HepG2 (cell line): ENCODE measurements around the gene ABAT. TPM values are rescaled to one million over a fixed set of nuclear protein-coding genes. Genes with fewer than 3 reads are reported as not detected.

Source experiments
- ADNP ChIP-seq: sonication (generic); formaldehyde crosslinking; IDR thresholded peaks from 2 replicates; pipeline ENCODE4 v1.4.0; 2020; ENCODE audit warnings: missing genetic modification reagents
- CEBPG ChIP-seq: IDR thresholded peaks from 2 replicates; pipeline ENCODE4 v1.6.1; 2016
- NCOA5 ChIP-seq: sonication (generic); formaldehyde crosslinking; IDR thresholded peaks from 2 replicates; pipeline ENCODE4 v1.4.0; 2020; ENCODE audit warnings: missing genetic modification reagents
- PHF5A ChIP-seq: IDR thresholded peaks from one replicate; pipeline ENCODE4 v1.6.1; 2018; ENCODE audit warnings: low read depth, missing genetic modification reagents; ENCODE audit not compliant: unreplicated experiment
- PRMT3 ChIP-seq: sonication (generic); formaldehyde crosslinking; IDR thresholded peaks from 2 replicates; pipeline ENCODE4 v1.8.1; 2022; ENCODE audit warnings: low read depth, mild to moderate bottlenecking, moderate library complexity, missing genetic modification reagents, borderline replicate concordance
- ZNF224 ChIP-seq: sonication (generic); formaldehyde crosslinking; IDR thresholded peaks from 2 replicates; pipeline ENCODE4 v1.5.0; 2020; ENCODE audit warnings: mild to moderate bottlenecking, missing genetic modification reagents
- ZNF3 ChIP-seq: IDR thresholded peaks from 2 replicates; pipeline ENCODE4 v1.7.0; 2017; ENCODE audit warnings: inconsistent platforms
- polyA plus RNA-seq, 8 experiments: library from polyadenylated mRNA; depleted of rRNA in 3 of 8; stranded (reverse) in 7 of 8; unstranded in 1 of 8; fragments of >200 nt; fragmentation: Illumina TruSeq in 4 of 8; extraction: Trizol in 4 of 8; gene quantifications; 2 replicates each; pipeline versions ENCODE4 v1.2.1 to v1.2.3, GENCODE V29; 2011 to 2016; ENCODE audit warnings: low read depth in 4 of 8, missing spikeins in 1 of 8, mixed read lengths in 1 of 8; ENCODE audit not compliant: insufficient read depth in 1 of 8
- total RNA-seq, 5 experiments: library from RNA; depleted of rRNA; stranded (reverse); fragments of >200 nt; fragmentation: Illumina TruSeq; extraction: Trizol; gene quantifications; 2 replicates each; pipeline ENCODE4 v1.2.3, GENCODE V29; 2016; ENCODE audit warnings: low read depth in 1 of 5
- TF ChIP-seq, protein P1 (sequence below): sonication (generic); formaldehyde crosslinking; IDR thresholded peaks from 2 replicates; pipeline ENCODE4 v1.8.0; 2022; ENCODE audit warnings: missing genetic modification reagents, mild to moderate bottlenecking, inconsistent platforms, borderline replicate concordance
- TF ChIP-seq, protein P2 (sequence below): sonication (generic); formaldehyde crosslinking; IDR thresholded peaks from 2 replicates; pipeline ENCODE4 v1.4.0; 2020; ENCODE audit warnings: mild to moderate bottlenecking, missing genetic modification reagents
- TF ChIP-seq, protein P3 (sequence below): sonication (generic); formaldehyde crosslinking; IDR thresholded peaks from 2 replicates; pipeline ENCODE4 v1.4.0; 2020; ENCODE audit warnings: mild to moderate bottlenecking, missing genetic modification reagents
- TF ChIP-seq, protein P4 (sequence below): sonication (generic); formaldehyde crosslinking; IDR thresholded peaks from one replicate; pipeline ENCODE4 v1.5.1; 2020; ENCODE audit warnings: mild to moderate bottlenecking, missing genetic modification reagents; ENCODE audit errors: not compliant biosample characterization
- TF ChIP-seq, protein P5 (sequence below): sonication (generic); formaldehyde crosslinking; IDR thresholded peaks from 2 replicates; pipeline ENCODE4 v1.5.0; 2020; ENCODE audit warnings: missing genetic modification reagents, mild to moderate bottlenecking, borderline replicate concordance

The ABAT gene
- total and polyA plus RNA-seq, 2 of the 13 experiments (the other 11 are each of a cell fraction or from before 2014, with no cell fraction given) = 47.6 to 97.3 TPM

DNA sequence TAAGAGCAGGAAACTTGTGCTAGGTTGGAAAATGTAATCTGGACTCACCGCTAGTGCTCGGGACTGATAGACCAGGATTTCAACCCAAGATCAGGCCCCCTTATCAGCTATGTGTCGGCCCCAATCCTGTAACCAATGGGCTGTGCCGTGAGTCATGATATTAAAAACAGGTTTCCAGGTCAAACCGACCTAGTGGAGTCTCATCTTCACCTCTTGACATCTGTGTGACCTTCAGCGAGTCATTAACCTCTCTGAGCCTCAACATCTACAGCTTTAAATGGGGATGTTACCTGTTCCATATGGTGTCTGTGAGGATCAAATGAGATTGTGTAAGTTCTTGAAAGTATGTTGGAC lies 123.7 kb downstream of the ABAT start (continued):
- TF ChIP-seq, protein P1, sequence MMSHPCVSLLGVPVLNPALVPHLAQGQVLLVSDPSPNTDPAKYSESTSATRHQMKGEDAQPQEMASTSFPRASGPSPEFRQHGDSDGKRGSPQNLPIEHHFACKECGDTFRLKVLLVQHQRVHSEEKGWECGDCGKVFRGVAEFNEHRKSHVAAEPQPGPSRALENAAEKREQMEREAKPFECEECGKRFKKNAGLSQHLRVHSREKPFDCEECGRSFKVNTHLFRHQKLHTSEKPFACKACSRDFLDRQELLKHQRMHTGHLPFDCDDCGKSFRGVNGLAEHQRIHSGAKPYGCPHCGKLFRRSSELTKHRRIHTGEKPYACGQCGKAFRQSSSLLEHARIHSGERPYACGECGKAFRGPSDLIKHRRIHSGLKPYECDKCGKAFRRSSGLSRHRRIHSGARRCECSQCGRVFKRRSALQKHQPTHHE (CRISPR knock-in tag) = 0 out of 2 replicates have a peak, but pooled peaks have one; percentile 14
- TF ChIP-seq, protein P2, sequence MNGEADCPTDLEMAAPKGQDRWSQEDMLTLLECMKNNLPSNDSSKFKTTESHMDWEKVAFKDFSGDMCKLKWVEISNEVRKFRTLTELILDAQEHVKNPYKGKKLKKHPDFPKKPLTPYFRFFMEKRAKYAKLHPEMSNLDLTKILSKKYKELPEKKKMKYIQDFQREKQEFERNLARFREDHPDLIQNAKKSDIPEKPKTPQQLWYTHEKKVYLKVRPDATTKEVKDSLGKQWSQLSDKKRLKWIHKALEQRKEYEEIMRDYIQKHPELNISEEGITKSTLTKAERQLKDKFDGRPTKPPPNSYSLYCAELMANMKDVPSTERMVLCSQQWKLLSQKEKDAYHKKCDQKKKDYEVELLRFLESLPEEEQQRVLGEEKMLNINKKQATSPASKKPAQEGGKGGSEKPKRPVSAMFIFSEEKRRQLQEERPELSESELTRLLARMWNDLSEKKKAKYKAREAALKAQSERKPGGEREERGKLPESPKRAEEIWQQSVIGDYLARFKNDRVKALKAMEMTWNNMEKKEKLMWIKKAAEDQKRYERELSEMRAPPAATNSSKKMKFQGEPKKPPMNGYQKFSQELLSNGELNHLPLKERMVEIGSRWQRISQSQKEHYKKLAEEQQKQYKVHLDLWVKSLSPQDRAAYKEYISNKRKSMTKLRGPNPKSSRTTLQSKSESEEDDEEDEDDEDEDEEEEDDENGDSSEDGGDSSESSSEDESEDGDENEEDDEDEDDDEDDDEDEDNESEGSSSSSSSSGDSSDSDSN (CRISPR knock-in tag) = peak; percentile 31; the same call in 1 of the 2 replicates
- TF ChIP-seq ZNF3 (no peak; the same call in 1 of the 2 replicates), CEBPG (CRISPR knock-in tag) (peak; percentile 18; the same call in 1 of the 2 replicates), NCOA5 (CRISPR knock-in tag) (no peak), ZNF224 (CRISPR knock-in tag) (0 out of 2 replicates have a peak, but pooled peaks have one; percentile 17), PHF5A (CRISPR knock-in tag) (no peak), ADNP (CRISPR knock-in tag) (0 out of 2 replicates have a peak, but pooled peaks have one; percentile 62), PRMT3 (CRISPR knock-in tag) (no peak)
- TF ChIP-seq, protein P3, sequence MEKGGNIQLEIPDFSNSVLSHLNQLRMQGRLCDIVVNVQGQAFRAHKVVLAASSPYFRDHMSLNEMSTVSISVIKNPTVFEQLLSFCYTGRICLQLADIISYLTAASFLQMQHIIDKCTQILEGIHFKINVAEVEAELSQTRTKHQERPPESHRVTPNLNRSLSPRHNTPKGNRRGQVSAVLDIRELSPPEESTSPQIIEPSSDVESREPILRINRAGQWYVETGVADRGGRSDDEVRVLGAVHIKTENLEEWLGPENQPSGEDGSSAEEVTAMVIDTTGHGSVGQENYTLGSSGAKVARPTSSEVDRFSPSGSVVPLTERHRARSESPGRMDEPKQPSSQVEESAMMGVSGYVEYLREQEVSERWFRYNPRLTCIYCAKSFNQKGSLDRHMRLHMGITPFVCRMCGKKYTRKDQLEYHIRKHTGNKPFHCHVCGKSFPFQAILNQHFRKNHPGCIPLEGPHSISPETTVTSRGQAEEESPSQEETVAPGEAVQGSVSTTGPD (CRISPR knock-in tag) = 0 out of 2 replicates have a peak, but pooled peaks have one; percentile 62
- TF ChIP-seq, protein P4, sequence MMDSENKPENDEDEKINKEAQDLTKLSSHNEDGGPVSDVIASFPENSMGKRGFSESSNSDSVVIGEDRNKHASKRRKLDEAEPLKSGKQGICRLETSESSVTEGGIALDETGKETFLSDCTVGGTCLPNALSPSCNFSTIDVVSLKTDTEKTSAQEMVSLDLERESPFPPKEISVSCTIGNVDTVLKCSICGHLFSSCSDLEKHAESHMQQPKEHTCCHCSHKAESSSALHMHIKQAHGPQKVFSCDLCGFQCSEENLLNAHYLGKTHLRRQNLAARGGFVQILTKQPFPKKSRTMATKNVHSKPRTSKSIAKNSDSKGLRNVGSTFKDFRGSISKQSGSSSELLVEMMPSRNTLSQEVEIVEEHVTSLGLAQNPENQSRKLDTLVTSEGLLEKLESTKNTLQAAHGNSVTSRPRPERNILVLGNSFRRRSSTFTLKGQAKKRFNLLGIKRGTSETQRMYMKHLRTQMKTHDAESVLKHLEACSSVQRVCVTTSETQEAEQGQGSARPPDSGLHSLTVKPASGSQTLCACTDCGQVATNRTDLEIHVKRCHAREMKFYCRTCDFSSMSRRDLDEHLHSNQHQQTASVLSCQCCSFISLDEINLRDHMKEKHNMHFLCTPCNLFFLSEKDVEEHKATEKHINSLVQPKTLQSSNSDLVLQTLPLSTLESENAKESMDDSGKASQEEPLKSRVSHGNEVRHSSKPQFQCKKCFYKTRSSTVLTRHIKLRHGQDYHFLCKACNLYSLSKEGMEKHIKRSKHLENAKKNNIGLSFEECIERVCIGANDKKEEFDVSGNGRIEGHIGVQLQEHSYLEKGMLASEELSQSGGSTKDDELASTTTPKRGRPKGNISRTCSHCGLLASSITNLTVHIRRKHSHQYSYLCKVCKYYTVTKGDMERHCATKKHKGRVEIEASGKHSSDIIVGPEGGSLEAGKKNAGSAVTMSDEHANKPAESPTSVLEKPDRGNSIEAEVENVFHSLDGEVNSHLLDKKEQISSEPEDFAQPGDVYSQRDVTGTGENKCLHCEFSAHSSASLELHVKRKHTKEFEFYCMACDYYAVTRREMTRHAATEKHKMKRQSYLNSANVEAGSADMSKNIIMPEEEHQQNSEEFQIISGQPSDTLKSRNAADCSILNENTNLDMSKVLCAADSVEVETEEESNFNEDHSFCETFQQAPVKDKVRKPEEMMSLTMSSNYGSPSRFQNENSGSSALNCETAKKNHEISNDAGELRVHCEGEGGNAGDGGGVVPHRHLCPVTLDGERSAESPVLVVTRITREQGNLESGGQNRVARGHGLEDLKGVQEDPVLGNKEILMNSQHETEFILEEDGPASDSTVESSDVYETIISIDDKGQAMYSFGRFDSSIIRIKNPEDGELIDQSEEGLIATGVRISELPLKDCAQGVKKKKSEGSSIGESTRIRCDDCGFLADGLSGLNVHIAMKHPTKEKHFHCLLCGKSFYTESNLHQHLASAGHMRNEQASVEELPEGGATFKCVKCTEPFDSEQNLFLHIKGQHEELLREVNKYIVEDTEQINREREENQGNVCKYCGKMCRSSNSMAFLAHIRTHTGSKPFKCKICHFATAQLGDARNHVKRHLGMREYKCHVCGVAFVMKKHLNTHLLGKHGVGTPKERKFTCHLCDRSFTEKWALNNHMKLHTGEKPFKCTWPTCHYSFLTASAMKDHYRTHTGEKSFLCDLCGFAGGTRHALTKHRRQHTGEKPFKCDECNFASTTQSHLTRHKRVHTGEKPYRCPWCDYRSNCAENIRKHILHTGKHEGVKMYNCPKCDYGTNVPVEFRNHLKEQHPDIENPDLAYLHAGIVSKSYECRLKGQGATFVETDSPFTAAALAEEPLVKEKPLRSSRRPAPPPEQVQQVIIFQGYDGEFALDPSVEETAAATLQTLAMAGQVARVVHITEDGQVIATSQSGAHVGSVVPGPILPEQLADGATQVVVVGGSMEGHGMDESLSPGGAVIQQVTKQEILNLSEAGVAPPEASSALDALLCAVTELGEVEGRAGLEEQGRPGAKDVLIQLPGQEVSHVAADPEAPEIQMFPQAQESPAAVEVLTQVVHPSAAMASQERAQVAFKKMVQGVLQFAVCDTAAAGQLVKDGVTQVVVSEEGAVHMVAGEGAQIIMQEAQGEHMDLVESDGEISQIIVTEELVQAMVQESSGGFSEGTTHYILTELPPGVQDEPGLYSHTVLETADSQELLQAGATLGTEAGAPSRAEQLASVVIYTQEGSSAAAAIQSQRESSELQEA (CRISPR knock-in tag) = no peak
- TF ChIP-seq, protein P5, sequence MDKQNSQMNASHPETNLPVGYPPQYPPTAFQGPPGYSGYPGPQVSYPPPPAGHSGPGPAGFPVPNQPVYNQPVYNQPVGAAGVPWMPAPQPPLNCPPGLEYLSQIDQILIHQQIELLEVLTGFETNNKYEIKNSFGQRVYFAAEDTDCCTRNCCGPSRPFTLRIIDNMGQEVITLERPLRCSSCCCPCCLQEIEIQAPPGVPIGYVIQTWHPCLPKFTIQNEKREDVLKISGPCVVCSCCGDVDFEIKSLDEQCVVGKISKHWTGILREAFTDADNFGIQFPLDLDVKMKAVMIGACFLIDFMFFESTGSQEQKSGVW (CRISPR knock-in tag) = peak; percentile 77; the same call in 1 of the 2 replicates
